PC-9 (cell line): ENCODE measurements around the gene ROM1.

ENCODE experiments used
- EZH2 ChIP-seq: fragments of 200-600 bp; sonication (generic); IDR thresholded peaks from 2 replicates; pipeline ENCODE4 v1.8.0; 2017; ENCODE audit warnings: antibody characterized with exemption, low read depth
- TF ChIP-seq, protein P1 (sequence below): fragments of 200-600 bp; sonication (generic); conservative IDR thresholded peaks from 2 replicates; pipeline ENCODE4 v1.6.1; 2017; ENCODE audit warnings: mixed run types, antibody characterized with exemption, mild to moderate bottlenecking, moderate library complexity

GRCh38 chr11:62603072-62603408 lies 10.0 kb upstream of the ROM1 start:
- TF ChIP-seq, protein P1, sequence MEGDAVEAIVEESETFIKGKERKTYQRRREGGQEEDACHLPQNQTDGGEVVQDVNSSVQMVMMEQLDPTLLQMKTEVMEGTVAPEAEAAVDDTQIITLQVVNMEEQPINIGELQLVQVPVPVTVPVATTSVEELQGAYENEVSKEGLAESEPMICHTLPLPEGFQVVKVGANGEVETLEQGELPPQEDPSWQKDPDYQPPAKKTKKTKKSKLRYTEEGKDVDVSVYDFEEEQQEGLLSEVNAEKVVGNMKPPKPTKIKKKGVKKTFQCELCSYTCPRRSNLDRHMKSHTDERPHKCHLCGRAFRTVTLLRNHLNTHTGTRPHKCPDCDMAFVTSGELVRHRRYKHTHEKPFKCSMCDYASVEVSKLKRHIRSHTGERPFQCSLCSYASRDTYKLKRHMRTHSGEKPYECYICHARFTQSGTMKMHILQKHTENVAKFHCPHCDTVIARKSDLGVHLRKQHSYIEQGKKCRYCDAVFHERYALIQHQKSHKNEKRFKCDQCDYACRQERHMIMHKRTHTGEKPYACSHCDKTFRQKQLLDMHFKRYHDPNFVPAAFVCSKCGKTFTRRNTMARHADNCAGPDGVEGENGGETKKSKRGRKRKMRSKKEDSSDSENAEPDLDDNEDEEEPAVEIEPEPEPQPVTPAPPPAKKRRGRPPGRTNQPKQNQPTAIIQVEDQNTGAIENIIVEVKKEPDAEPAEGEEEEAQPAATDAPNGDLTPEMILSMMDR = no peak
- TF ChIP-seq EZH2 = no peak
